Activated T-cell treated with anti-CD3 and anti-CD28 coated beads, Interleukin-2, amount 50 U/mL, for 24 hours (primary cell): ENCODE measurements around the gene HOXB13.
"Not testable (repeated sequence)": the region's sequence is repeated elsewhere in the genome, so short reads cannot be mapped to it uniquely, and the experiment has no call there.

Experiments used
- DNase-seq: peaks from one replicate; pipeline ENCODE4 v3.0.0-alpha.2; 2020
- H3K27ac Mint-ChIP-seq: 2 replicates; pipeline ENCODE4 v1.8.0; 2020; ENCODE audit warnings: mild to moderate bottlenecking, mixed read lengths
- H3K27me3 Mint-ChIP-seq: 2 replicates; pipeline ENCODE4 v1.8.0; 2020; ENCODE audit warnings: mixed read lengths
- H3K36me3 Mint-ChIP-seq: 2 replicates; pipeline ENCODE4 v1.8.0; 2020; ENCODE audit warnings: low read depth, mixed read lengths
- H3K4me1 Mint-ChIP-seq: 2 replicates; pipeline ENCODE4 v1.8.0; 2020; ENCODE audit warnings: low read depth, mixed read lengths
- H3K4me3 Mint-ChIP-seq: 2 replicates; pipeline ENCODE4 v1.8.0; 2020; ENCODE audit warnings: mild to moderate bottlenecking, moderate library complexity, mixed read lengths
- H3K9me3 Mint-ChIP-seq: 2 replicates; pipeline ENCODE4 v1.8.0; 2020; ENCODE audit warnings: mixed read lengths

The HOXB13 gene

DNA sequence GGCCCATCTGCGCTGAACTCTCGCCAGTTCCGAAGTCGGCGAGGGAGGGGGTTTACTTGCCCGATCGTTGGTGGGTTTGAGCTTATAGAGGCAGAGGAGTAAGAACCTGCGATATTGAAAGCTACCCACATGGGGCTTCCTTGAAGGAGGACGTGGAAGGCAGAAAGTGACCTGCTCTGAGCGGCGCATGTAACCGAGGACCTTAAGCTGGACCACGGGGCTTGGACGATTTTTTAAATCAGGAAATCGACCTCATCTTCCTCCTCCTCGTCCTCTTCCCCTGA lies 3.6 kb downstream of the HOXB13 start:
- Mint-ChIP-seq H3K4me3 (peak overlapping the region; percentile 20), H3K27ac (no peak overlapping the region), H3K27me3 (peaks cover 100% of the 10 kb centered on the region), H3K4me1 (peaks cover 42% of the 10 kb centered on the region), H3K36me3 (no peaks in the 10 kb centered on the region), H3K9me3 (no peaks in the 10 kb centered on the region)
- DNase-seq: peak; percentile 40

DNA sequence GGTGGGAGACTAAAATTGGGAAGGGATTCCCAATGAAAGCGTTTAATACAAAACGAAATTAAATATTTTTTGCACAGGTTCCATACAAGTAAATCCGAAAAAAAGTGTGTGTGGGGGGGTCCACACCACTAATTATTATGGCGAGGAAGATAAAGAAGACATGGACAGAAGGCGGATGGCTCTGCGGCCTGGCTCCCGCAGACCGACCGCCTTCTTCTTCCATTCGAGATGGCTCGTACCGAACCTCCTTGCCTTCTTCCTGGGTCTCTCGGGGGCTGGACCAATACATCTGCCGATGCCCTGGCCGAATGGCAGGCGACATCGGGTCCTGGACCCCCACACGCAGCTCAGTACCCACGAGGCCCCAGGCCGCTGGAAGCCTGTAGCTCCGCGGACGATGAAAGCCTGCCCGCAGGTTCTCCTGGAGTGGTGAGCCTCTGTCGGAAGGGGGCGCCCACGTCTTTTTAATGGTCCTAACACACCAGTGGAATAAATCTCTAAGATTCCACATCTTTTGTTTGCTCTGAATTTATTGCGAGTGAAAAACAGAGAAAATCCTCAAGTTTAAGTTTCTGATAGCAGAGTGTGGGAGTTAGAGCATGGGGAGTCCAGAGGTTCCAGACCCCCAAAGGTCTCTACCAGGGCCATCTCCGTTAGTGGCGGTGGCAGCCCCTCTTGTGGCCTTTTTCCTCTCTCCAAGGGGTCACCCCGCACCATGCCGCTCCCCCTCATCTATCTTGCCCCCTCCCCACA lies 4.1 kb downstream of the HOXB13 start:
- Mint-ChIP-seq H3K4me1 (peaks cover 43% of the 10 kb centered on the region), H3K27me3 (peaks cover 100% of the 10 kb centered on the region), H3K36me3 (no peaks in the 10 kb centered on the region), H3K9me3 (no peaks in the 10 kb centered on the region), H3K4me3 (peak overlapping the region; percentile 50), H3K27ac (peak overlapping the region; percentile 52)
- DNase-seq: peak; percentile 81

DNA sequence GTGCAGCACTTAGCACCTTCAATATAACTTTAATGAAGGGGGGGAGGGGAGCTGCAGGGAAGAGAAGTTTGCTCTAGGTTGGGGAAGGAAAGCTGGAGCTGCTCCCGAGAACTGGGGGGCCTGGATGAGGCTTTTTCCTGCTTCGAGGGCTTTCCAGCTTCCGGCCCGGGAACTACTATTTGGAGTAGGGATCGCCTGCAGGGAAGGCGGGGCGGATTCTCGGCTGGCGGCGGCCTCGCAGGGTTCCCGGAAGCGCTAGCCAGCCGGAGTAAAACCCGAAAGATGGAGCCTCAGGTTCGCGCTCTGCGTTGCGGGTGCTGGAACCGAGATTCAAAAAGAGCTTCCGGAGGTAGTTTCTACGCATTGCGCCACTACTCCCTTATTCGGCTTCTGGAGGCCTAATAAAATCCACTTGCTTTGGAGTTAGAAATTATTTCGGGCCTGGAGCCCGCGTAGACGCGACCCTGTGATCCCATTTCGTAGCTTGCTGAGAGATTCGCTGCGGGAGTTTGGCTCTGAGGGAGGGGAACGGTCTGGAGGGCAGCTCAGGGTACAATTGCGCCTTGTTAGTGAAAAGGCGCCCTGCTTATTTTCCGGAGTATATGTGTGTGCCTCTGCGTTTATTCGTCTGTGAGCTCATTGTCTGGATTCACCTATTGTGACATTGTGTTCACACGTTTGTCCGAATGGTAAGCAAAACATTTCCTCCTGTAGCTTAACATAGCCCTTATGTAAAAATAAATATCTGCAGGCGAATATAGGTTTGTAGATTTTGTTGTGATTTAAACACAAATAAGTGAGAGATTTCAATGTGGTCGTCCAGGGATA lies 4.9 kb downstream of the HOXB13 start:
- Mint-ChIP-seq H3K36me3 (no peaks in the 10 kb centered on the region), H3K27me3 (peaks cover 100% of the 10 kb centered on the region), H3K4me3 (peak overlapping the region; percentile 23), H3K27ac (no peak overlapping the region), H3K9me3 (no peaks in the 10 kb centered on the region), H3K4me1 (peaks cover 45% of the 10 kb centered on the region)
- DNase-seq: peak; percentile 46

GRCh38 chr17:48722915-48723422 lies 5.6 kb downstream of the HOXB13 start, which contains the start of gene PRAC2:
PRAC2 (plus strand) TSS chr17:48723185; CDS start chr17:48724411, 1,226 bp downstream.
- no peaks in the 10 kb centered on the region for H3K36me3 Mint-ChIP-seq
- H3K4me3 Mint-ChIP-seq: peak within 1 kb of the TSS; percentile 23
- H3K27ac Mint-ChIP-seq: no peak within 1 kb of the TSS
- H3K27me3 Mint-ChIP-seq: peaks cover 100% of the 10 kb centered on the region
- no peak for DNase-seq
- H3K4me1 Mint-ChIP-seq: peaks cover 47% of the 10 kb centered on the region
- H3K9me3 Mint-ChIP-seq: no peaks in the 10 kb centered on the region

- no peaks in the 10 kb centered on the region for H3K36me3 Mint-ChIP-seq
- H3K4me1 Mint-ChIP-seq: peaks cover 47% of the 10 kb centered on the region
- no peaks in the 10 kb centered on the region for H3K9me3 Mint-ChIP-seq
- no peak within 1 kb of the TSS for H3K27ac Mint-ChIP-seq
- no peak for DNase-seq
- H3K4me3 Mint-ChIP-seq: peak within 1 kb of the TSS; percentile 23
- peaks cover 100% of the 10 kb centered on the region for H3K27me3 Mint-ChIP-seq
Observed at GRCh38 chr17:48722201-48722907, 6.2 kb downstream of the HOXB13 start, which contains the start of gene PRAC1. PRAC1 (minus strand) TSS chr17:48722518; CDS start chr17:48722392, 126 bp downstream.

DNA sequence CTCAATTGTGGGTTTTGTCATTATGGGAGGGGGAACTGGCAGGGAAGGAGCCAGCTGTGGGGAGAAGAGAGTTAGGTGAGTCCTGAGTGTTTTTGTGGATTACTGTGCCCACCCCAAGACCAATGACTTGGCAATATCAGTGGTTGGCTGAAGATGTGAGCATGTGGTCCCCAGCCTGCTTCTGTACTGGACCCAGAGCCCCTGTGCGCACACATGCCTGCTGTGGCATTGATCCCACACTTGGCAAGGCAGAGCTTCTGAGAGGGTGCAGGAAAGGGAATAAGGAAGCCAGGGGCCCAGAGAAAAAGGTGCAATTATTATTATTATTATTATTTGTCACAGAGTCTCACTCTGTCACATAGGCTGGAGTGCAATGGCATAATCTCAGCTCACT lies 7.5 kb downstream of the HOXB13 start:
- no peak overlapping the region for H3K4me3 Mint-ChIP-seq
- H3K9me3 Mint-ChIP-seq: no peaks in the 10 kb centered on the region
- peaks cover 99% of the 10 kb centered on the region for H3K27me3 Mint-ChIP-seq
- H3K27ac Mint-ChIP-seq: no peak overlapping the region
- H3K36me3 Mint-ChIP-seq: no peaks in the 10 kb centered on the region
- peaks cover 44% of the 10 kb centered on the region for H3K4me1 Mint-ChIP-seq
- no peak for DNase-seq

DNA sequence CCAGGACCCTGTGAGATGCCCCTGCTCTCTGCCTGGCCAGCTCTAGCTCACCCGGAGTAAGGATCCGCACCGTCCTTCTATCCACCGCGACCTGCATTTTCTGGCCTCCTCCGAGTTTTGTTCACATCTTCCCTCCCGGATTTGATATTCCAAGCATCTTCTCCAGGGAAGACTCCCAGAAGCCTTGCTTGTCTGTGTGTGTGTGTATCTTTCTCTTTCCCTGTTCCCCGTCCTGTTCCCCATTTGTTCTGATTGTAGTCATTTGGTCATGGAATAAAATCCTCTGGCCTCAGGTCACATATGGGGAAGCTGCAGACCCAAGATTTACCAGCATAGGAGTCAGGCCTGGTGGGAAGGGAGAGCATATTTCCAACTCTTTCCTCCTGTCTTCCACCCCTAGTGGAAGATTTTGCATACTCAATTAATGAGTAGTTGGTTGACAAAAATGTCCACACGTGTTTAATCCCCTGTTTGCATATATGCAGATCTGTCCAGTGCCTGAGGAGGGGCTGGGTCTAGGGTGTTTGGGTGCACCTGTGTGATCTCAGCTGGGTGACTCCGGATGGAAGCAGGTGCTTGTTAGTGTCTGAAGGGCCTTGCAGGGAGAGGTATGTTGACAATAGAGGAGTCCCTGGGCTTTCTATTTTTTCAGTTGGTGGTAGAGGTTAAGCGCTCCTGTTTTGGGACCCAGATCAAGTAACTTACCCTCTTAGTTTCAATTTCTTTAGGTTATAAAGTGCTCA lies 8.1 kb downstream of the HOXB13 start:
- Mint-ChIP-seq H3K36me3 (no peaks in the 10 kb centered on the region), H3K27ac (peak overlapping the region; percentile 61), H3K27me3 (peaks cover 98% of the 10 kb centered on the region), H3K4me1 (peaks cover 43% of the 10 kb centered on the region), H3K9me3 (no peaks in the 10 kb centered on the region), H3K4me3 (no peak overlapping the region)
- DNase-seq: no peak

- no peaks in the 10 kb centered on the region for H3K36me3 Mint-ChIP-seq
- H3K27me3 Mint-ChIP-seq: peaks cover 95% of the 10 kb centered on the region
- no peak overlapping the region for H3K27ac Mint-ChIP-seq
- H3K4me1 Mint-ChIP-seq: peaks cover 37% of the 10 kb centered on the region
- no peak overlapping the region for H3K4me3 Mint-ChIP-seq
- H3K9me3 Mint-ChIP-seq: no peaks in the 10 kb centered on the region
- peak; percentile 37 for DNase-seq
Observed at GRCh38 chr17:48719642-48720265, 8.8 kb downstream of the HOXB13 start.

GRCh38 chr17:48718761-48719641 lies 9.5 kb downstream of the HOXB13 start:
- Mint-ChIP-seq H3K27ac (peak overlapping the region; percentile 80), H3K4me3 (peak overlapping the region; percentile 47), H3K4me1 (peaks cover 29% of the 10 kb centered on the region), H3K27me3 (peaks cover 95% of the 10 kb centered on the region), H3K36me3 (no peaks in the 10 kb centered on the region), H3K9me3 (no peaks in the 10 kb centered on the region)
- DNase-seq: peak; percentile 50

DNA sequence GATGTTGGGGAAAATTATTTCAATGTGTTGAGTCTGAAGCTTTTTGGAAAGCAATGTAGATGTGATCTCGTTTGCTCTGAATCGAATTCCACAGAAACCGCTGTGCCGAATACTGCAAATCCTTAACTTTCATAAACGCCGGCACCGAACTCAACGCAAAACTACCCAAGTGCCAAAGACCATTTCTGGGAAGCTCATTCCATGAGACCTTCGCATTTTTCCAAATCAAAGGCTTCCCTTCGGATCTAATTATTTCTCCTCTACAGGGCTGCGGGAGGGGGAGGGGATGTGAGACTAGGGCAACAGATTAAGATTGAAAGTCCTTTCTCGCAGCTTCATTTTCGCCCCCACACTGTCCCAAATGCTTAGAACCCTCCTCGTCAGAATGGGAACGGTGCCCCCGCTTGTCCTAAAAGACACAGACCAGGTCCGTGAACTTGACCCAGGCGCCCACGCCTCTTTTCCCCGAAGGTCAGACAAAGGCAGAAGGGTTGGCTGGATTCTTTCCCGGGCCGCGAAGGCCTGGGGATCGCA lies 10.3 kb downstream of the HOXB13 start:
- peaks cover 93% of the 10 kb centered on the region for H3K27me3 Mint-ChIP-seq
- DNase-seq: peak; percentile 36
- peak overlapping the region; percentile 47 for H3K4me3 Mint-ChIP-seq
- H3K4me1 Mint-ChIP-seq: peaks cover 22% of the 10 kb centered on the region
- peak overlapping the region; percentile 80 for H3K27ac Mint-ChIP-seq
- H3K36me3 Mint-ChIP-seq: no peaks in the 10 kb centered on the region
- no peaks in the 10 kb centered on the region for H3K9me3 Mint-ChIP-seq

GRCh38 chr17:48717367-48718226 lies 11.0 kb downstream of the HOXB13 start:
- H3K4me3 Mint-ChIP-seq: no peak overlapping the region
- H3K4me1 Mint-ChIP-seq: peaks cover 19% of the 10 kb centered on the region
- no peak overlapping the region for H3K27ac Mint-ChIP-seq
- peaks cover 89% of the 10 kb centered on the region for H3K27me3 Mint-ChIP-seq
- DNase-seq: no peak
- H3K9me3 Mint-ChIP-seq: no peaks in the 10 kb centered on the region
- no peaks in the 10 kb centered on the region for H3K36me3 Mint-ChIP-seq

GRCh38 chr17:48716549-48716948 lies 12.0 kb downstream of the HOXB13 start:
- Mint-ChIP-seq H3K4me1 (peaks cover 19% of the 10 kb centered on the region), H3K27me3 (peaks cover 84% of the 10 kb centered on the region)
- DNase-seq, H3K4me3 Mint-ChIP-seq, H3K36me3 Mint-ChIP-seq, H3K9me3 Mint-ChIP-seq, H3K27ac Mint-ChIP-seq: not testable (repeated sequence)
